GM12891 (cell line): ENCODE data around the gene AQP12A.

Experiments used
- POLR2A ChIP-seq: IDR thresholded peaks from 2 replicates; pipeline ENCODE4 v1.6.1; 2011; ENCODE audit warnings: low read depth, low read length, control low read depth
- POLR2AphosphoS5 ChIP-seq: IDR thresholded peaks from 2 replicates; pipeline ENCODE4 v1.6.1; 2011; ENCODE audit warnings: low read depth, low read length, control low read depth
- POU2F2 ChIP-seq: IDR thresholded peaks from 2 replicates; pipeline ENCODE4 v1.6.1; 2011; ENCODE audit warnings: low read depth, mild to moderate bottlenecking, control low read depth, low read length, moderate library complexity
- SPI1 ChIP-seq: IDR thresholded peaks from 2 replicates; pipeline ENCODE4 v1.6.1; 2011; ENCODE audit warnings: low read depth, low read length, control low read depth
- TAF1 ChIP-seq: IDR thresholded peaks from 2 replicates; pipeline ENCODE4 v1.6.1; 2011; ENCODE audit warnings: low read depth, low read length, control low read depth

DNA sequence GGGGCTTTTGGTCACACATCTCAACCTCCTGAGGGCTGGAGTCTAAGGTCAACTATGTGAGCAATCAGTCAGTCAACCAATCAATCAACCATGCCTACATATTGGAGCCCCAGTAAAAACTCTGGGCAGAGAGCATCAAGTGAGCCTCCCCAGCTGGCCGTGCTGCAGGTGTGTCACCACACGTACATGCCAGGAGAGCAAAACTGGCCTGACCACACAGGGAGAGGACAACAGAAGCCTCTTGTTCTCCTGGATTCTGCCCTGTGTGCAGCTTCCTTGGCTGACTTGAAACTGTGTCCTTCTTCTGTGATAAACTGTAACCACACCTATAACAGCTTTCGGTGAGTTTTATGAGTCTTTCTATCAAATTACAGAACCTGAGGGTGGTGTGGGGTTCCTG is 40.5 kb upstream of the AQP12A start:
- TF ChIP-seq POLR2A (no peak), POLR2AphosphoS5 (no peak), SPI1 (no peak), TAF1 (no peak), POU2F2 (no peak)
